LNCAP (cell line): ENCODE data around the gene METTL21A.

Source experiments
- TF ChIP-seq, protein P1 (sequence below): fragments of 450-650 bp; IDR thresholded peaks from 2 replicates; pipeline ENCODE4 v1.5.1; 2017; ENCODE audit warnings: mild to moderate bottlenecking

METTL21A gene

DNA sequence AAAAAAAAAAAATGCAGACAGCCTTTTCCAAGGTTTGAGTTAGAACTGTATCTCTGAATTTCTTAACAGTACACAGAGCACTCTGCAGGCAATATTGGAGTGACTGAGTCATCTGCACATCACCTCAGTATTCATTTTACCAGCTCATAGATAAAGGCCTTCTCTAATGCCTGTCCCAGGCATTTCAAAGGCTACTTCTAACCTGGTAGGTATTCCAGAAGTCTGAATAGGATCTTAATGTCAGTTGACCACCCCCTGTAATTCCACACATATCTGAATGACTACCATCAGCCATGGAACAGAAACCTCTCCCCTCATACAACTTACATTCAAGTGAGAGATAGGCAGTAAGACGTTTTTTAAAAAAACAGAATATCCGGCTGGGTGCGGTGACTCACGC lies 9.0 kb downstream of the METTL21A start:
- TF ChIP-seq, protein P1, sequence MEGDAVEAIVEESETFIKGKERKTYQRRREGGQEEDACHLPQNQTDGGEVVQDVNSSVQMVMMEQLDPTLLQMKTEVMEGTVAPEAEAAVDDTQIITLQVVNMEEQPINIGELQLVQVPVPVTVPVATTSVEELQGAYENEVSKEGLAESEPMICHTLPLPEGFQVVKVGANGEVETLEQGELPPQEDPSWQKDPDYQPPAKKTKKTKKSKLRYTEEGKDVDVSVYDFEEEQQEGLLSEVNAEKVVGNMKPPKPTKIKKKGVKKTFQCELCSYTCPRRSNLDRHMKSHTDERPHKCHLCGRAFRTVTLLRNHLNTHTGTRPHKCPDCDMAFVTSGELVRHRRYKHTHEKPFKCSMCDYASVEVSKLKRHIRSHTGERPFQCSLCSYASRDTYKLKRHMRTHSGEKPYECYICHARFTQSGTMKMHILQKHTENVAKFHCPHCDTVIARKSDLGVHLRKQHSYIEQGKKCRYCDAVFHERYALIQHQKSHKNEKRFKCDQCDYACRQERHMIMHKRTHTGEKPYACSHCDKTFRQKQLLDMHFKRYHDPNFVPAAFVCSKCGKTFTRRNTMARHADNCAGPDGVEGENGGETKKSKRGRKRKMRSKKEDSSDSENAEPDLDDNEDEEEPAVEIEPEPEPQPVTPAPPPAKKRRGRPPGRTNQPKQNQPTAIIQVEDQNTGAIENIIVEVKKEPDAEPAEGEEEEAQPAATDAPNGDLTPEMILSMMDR: no peak

- TF ChIP-seq, protein P1: no peak
These were observed 10.4 kb downstream of the METTL21A start for GRCh38 chr2:207614824-207615223.

- TF ChIP-seq, protein P1: no peak
These were observed 12.5 kb downstream of the METTL21A start for GRCh38 chr2:207612714-207613113.

- TF ChIP-seq, protein P1: no peak
These were observed 18.4 kb downstream of the METTL21A start for GRCh38 chr2:207606829-207607228.

GRCh38 chr2:207606399-207606798 lies 18.8 kb downstream of the METTL21A start:
- TF ChIP-seq, protein P1: no peak

DNA sequence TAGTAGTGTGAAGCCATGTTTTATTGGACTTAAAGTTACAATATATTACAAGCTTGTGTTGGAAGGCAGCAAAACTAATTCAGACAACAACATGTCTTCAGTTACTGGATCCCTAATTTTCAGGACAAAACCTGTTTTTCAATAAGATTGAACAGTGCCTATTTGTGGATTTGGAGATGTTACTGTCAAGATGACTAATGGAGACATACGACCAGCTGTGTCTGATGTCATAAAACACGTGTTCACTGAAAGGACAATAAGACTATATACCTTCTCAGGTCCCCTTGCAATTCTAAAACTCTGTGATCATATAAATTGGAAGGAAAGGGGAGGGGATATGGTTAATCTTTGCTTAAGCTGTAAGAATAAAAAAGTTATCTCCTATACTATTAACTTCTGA lies 21.7 kb downstream of the METTL21A start:
- TF ChIP-seq, protein P1: no peak

DNA sequence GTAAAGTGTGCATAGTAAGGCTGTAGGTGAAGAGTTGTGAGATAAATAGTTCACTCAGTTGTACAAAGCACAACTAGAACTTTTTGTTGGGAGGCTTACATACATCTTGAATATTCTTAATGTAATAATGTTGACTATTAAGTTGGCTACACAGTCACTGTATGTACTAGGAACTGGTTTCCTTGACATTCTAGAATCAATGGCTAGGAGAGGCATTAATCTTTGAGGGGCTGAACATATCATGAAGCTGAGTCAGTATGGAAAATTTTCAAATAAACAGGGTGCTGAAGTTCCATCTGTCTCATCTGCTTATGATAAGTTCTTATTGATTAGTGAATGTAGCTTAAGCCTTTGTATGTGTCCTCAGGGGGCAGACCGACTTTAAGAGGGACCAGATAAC lies 23.4 kb downstream of the METTL21A start:
- TF ChIP-seq, protein P1: no peak

- TF ChIP-seq, protein P1: no peak
These were observed 25.0 kb downstream of the METTL21A start for GRCh38 chr2:207600231-207600630.
